Esophagus squamous epithelium (tissue), 4 donors: Measurements from ENCODE around the gene NEDD4L.

Source experiments
- CTCF ChIP-seq, 6 experiments: fragments of 450-650 bp in 4 of 6; fragments of 200-600 bp in 2 of 6; sonication (generic) in 2 of 6; IDR thresholded peaks; one replicate each; pipeline ENCODE4 v1.5.1; 2016 to 2019; ENCODE audit warnings: antibody characterized with exemption in 6 of 6, mild to moderate bottlenecking in 4 of 6, moderate library complexity in 4 of 6
- POLR2A ChIP-seq, 4 donors: fragments of 450-650 bp; IDR thresholded peaks; one replicate each; pipeline ENCODE4 v1.6.1; 2017; ENCODE audit warnings: antibody characterized with exemption in 4 of 4, mild to moderate bottlenecking in 4 of 4, moderate library complexity in 3 of 4

GRCh38 chr18:58152891-58153290 is 108.9 kb downstream of the NEDD4L start:
- TF ChIP-seq CTCF (IDR thresholded peaks at IDR 0.05) = no peak
- no peak for TF ChIP-seq POLR2A (IDR thresholded peaks at IDR 0.05)
